Right lobe of liver (tissue), 6 donors: ENCODE data around the gene ATXN1. TPM values are rescaled to one million over a fixed set of nuclear protein-coding genes. Genes with fewer than 3 reads are reported as not detected.

Source experiments
- ATAC-seq, 4 donors: fragments of 200-7000 bp; cut with Tn5 transposase; one replicate each; pipeline ENCODE4 v1.9.1; 2020; ENCODE audit warnings: mild to moderate bottlenecking in 4 of 4, moderate library complexity in 4 of 4
- DNase-seq, 3 donors: peaks; one replicate each; pipeline ENCODE4 v3.0.0-alpha.2; 2020
- H3K27ac ChIP-seq, 3 donors: fragments of 200-600 bp; one replicate each; pipeline ENCODE4 v1.8.0; 2022
- H3K27me3 ChIP-seq, 2 donors: fragments of 200-600 bp; one replicate each; pipeline ENCODE4 v1.8.0; 2022
- H3K36me3 ChIP-seq, 4 donors: fragments of 200-600 bp; sonication (generic) in 1 of 4; one replicate each; pipeline versions ENCODE4 v1.5.1 to v1.8.0; 2017 to 2022; ENCODE audit warnings: control low read depth in 1 of 4
- H3K4me1 ChIP-seq, 4 donors: fragments of 200-600 bp; sonication (generic) in 1 of 4; one replicate each; pipeline versions ENCODE4 v1.5.1 to v1.8.0; 2017 to 2022; ENCODE audit warnings: control low read depth in 1 of 4
- H3K4me3 ChIP-seq, 3 donors: fragments of 200-600 bp; one replicate each; pipeline ENCODE4 v1.8.0; 2022
- H3K9me3 ChIP-seq, 4 donors: fragments of 200-600 bp; sonication (generic) in 1 of 4; one replicate each; pipeline versions ENCODE4 v1.5.1 to v1.8.0; 2017 to 2022; ENCODE audit warnings: control low read depth in 1 of 4
- POLR2A ChIP-seq: fragments of 450-650 bp; IDR thresholded peaks from one replicate; pipeline ENCODE4 v1.6.1; 2017; ENCODE audit warnings: antibody characterized with exemption, mild to moderate bottlenecking
- WGBS: methylation state at CpG from one replicate; pipeline ENCODE4 v1.1.6; 2018; ENCODE audit warnings: low coverage, low lambda C conversion rate; ENCODE audit not compliant: insufficient coverage; ENCODE audit errors: missing lambda C conversion rate; 5-methylcytosine and 5-hydroxymethylcytosine counted together
- intact Hi-C, 2 donors: fragments of 100-400 bp; cut with DNase I; formaldehyde crosslinking; loops; one replicate each; pipeline versions ENCODE4 v1.11.2 to v1.14.1; 2022
- total RNA-seq, 6 experiments: library from RNA; depleted of rRNA in 2 of 6; stranded (reverse); fragments of >200 nt in 2 of 6; fragmentation: NEBNext Ultra II Directional in 3 of 6; extraction: Animal tissue kit (Norgen Biotek cat#: 25700) in 3 of 6; gene quantifications; one replicate each; pipeline versions ENCODE4 v1.1.0 to v1.2.4, GENCODE V29; 2016 to 2023
- TF ChIP-seq, protein P1 (sequence below), 4 donors: fragments of 200-600 bp in 3 of 4; fragments of 450-650 bp in 1 of 4; IDR thresholded peaks; one replicate each; pipeline versions ENCODE4 v1.5.1 to v1.8.0; 2016 to 2022; ENCODE audit warnings: antibody characterized with exemption in 4 of 4, mild to moderate bottlenecking in 2 of 4
- donor health status: DM: no; HTN: yes; CAD: no.
- donor health status: DM: no; HTN: no; CAD: no.
- donor health status: DM: no; HTN: no; CAD: no.
- donor health status: DM: no; HTN: yes; CAD: no.
- donor health status: DM: no; HTN: yes; CAD: no.

The ATXN1 gene
- total RNA-seq, 6 experiments from 2014 or later, result 23.2 to 28.7 (median 25.0) TPM

- Histone ChIP-seq H3K36me3 (no peaks in the 10 kb centered on the region), H3K27me3 (no peaks in the 10 kb centered on the region), H3K4me3 (no peak overlapping the region), H3K27ac (peak overlapping the region in 1 of 3 donors; percentile 46), H3K9me3 (no peaks in the 10 kb centered on the region), H3K4me1 (peaks cover 0 to 42% (median 11%) of the 10 kb centered on the region in 4 donors)
- intact Hi-C loops, result no loop called here
- 40% methylated on average over 2 of the region's 2 CpGs for WGBS
- ATAC-seq (peak; percentile 27 to 42 (median 38)), DNase-seq (no peak)
- no peak for TF ChIP-seq POLR2A
- TF ChIP-seq, protein P1, sequence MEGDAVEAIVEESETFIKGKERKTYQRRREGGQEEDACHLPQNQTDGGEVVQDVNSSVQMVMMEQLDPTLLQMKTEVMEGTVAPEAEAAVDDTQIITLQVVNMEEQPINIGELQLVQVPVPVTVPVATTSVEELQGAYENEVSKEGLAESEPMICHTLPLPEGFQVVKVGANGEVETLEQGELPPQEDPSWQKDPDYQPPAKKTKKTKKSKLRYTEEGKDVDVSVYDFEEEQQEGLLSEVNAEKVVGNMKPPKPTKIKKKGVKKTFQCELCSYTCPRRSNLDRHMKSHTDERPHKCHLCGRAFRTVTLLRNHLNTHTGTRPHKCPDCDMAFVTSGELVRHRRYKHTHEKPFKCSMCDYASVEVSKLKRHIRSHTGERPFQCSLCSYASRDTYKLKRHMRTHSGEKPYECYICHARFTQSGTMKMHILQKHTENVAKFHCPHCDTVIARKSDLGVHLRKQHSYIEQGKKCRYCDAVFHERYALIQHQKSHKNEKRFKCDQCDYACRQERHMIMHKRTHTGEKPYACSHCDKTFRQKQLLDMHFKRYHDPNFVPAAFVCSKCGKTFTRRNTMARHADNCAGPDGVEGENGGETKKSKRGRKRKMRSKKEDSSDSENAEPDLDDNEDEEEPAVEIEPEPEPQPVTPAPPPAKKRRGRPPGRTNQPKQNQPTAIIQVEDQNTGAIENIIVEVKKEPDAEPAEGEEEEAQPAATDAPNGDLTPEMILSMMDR (IDR thresholded peaks at IDR 0.05), result no peak
These were observed 84.9 kb downstream of the ATXN1 start for GRCh38 chr6:16676376-16676775.

GRCh38 chr6:16674801-16675392, 86.4 kb downstream of the ATXN1 start:
- Histone ChIP-seq H3K9me3 (no peaks in the 10 kb centered on the region), H3K27me3 (no peaks in the 10 kb centered on the region), H3K4me1 (peaks cover 3 to 56% (median 23%) of the 10 kb centered on the region in 4 donors), H3K36me3 (no peaks in the 10 kb centered on the region), H3K27ac (no peak overlapping the region), H3K4me3 (no peak overlapping the region)
- WGBS, result 68% methylated on average over 4 of the region's 4 CpGs
- ATAC-seq, result no peak
- DNase-seq, result no peak
- intact Hi-C loops, result no loop called here
- no peak for TF ChIP-seq POLR2A
- TF ChIP-seq, protein P1 (IDR thresholded peaks at IDR 0.05), result no peak

GRCh38 chr6:16673011-16673797, 88.1 kb downstream of the ATXN1 start:
- Histone ChIP-seq H3K27me3 (no peaks in the 10 kb centered on the region), H3K36me3 (no peaks in the 10 kb centered on the region), H3K4me1 (peaks cover 3 to 60% (median 23%) of the 10 kb centered on the region in 4 donors), H3K9me3 (no peaks in the 10 kb centered on the region), H3K27ac (peak overlapping the region in 1 of 3 donors; percentile 48), H3K4me3 (no peak overlapping the region)
- DNase-seq (no peak), ATAC-seq (peak; percentile 38 to 60 (median 48))
- intact Hi-C loops, result no loop called here
- TF ChIP-seq POLR2A, result no peak
- TF ChIP-seq, protein P1 (IDR thresholded peaks at IDR 0.05), result no peak
- WGBS, result 60% methylated on average over 8 of the region's 9 CpGs

DNA sequence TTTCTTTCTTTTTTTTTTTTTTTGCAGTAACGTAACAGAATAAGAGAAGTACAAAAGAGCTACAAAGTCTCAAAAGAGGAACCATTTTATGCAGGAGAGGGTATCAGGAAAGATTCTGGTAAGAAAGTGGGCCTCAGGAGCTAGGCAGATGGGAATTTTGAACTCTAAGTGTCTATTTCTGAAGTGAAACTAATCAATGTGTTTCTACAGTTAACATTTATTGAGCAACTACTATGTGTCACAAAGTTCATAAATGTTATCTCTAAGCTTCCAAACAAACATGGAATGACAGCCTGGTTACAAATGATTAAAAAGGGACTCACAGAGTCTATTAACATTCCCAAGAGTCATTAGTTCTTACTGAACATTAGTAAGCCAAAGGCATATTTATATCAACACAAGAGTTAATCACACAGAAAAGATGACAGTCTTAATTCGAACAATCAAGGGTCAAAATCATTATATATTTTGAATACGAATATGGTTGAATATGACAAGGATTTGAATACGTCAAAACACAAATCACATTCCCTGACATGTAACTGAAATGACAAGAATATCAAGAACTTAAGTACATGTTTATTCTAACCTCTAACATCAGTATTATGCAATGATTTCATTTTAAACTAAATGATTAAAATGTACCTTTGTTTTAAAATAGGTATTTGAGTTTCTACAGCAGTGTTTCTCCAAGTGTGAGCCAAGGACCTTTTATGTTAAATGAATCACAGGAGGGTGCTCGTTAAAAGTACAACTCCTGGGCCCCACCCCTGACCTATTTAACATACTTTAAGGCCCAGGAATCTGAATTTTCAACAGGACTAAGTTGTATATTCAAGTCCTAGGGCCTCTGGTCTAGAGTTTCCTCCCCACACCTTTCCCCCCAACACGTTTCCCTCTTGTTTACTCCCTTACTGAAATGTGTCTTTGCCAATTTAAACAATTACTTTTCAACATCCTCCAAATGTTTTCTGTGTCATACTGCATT, 89.7 kb downstream of the ATXN1 start:
- H3K4me3 ChIP-seq, result no peak overlapping the region
- no peaks in the 10 kb centered on the region for H3K27me3 ChIP-seq
- DNase-seq (no peak), ATAC-seq (peak in 3 of 4 donors; percentile 36 to 50 (median 43))
- peaks cover 3 to 51% (median 21%) of the 10 kb centered on the region in 4 donors for H3K4me1 ChIP-seq
- 32% methylated on average over 6 of the region's 6 CpGs for WGBS
- TF ChIP-seq POLR2A, result no peak
- TF ChIP-seq, protein P1 (IDR thresholded peaks at IDR 0.05), result no peak
- intact Hi-C loops, result no loop called here
- H3K9me3 ChIP-seq, result no peaks in the 10 kb centered on the region
- peak overlapping the region; percentile 29 to 52 (median 48) for H3K27ac ChIP-seq
- no peaks in the 10 kb centered on the region for H3K36me3 ChIP-seq
